SK-N-SH treated with all-trans-retinoic acid at 6 μM for 48 hours (cell line): Measurements from ENCODE around the gene CTAGE1.

Experiments used
- ATAC-seq: fragments of 200-7000 bp; cut with Tn5 transposase; 3 replicates; pipeline ENCODE4 v1.9.1; 2020; ENCODE audit warnings: mild to moderate bottlenecking, moderate library complexity
- ARNTL ChIP-seq: fragments of 450-650 bp; formaldehyde crosslinking; IDR thresholded peaks from 2 replicates; pipeline ENCODE4 v1.5.0; 2020; ENCODE audit warnings: low read depth, mild to moderate bottlenecking, moderate library complexity, borderline replicate concordance
- BACH2 ChIP-seq: fragments of 250-450 bp; sonication (Bioruptor Pico); IDR thresholded peaks from 2 replicates; pipeline ENCODE4 v1.9.0; 2021; ENCODE audit warnings: mild to moderate bottlenecking, borderline replicate concordance
- CREB5 ChIP-seq: fragments of 250-450 bp; sonication (Bioruptor Pico); IDR thresholded peaks from 2 replicates; pipeline ENCODE4 v1.5.1; 2020; ENCODE audit warnings: low read depth, mild to moderate bottlenecking, moderate library complexity
- CSDC2 ChIP-seq: fragments of 250-450 bp; sonication (Bioruptor Pico); IDR thresholded peaks from 2 replicates; pipeline ENCODE4 v1.5.0; 2020; ENCODE audit warnings: mild to moderate bottlenecking, moderate library complexity
- CSRNP3 ChIP-seq: fragments of 250-450 bp; sonication (Bioruptor Pico); IDR thresholded peaks from 2 replicates; pipeline ENCODE4 v1.5.1; 2021; ENCODE audit warnings: mild to moderate bottlenecking, moderate library complexity
- ESRRG ChIP-seq: fragments of 250-450 bp; sonication (Bioruptor Pico); IDR thresholded peaks from 2 replicates; pipeline ENCODE4 v1.6.1; 2021; ENCODE audit warnings: mild to moderate bottlenecking
- ISL1 ChIP-seq: fragments of 250-450 bp; sonication (Bioruptor Pico); IDR thresholded peaks from 2 replicates; pipeline ENCODE4 v2.1.2; 2022; ENCODE audit warnings: mild to moderate bottlenecking, moderate library complexity
- OSR1 ChIP-seq: fragments of 250-450 bp; sonication (Bioruptor Pico); IDR thresholded peaks from 2 replicates; pipeline ENCODE4 v1.8.0; 2022; ENCODE audit warnings: moderate library complexity, mild to moderate bottlenecking, inconsistent platforms
- PATZ1 ChIP-seq: fragments of 250-450 bp; sonication (Bioruptor Pico); IDR thresholded peaks from 2 replicates; pipeline ENCODE4 v1.8.0; 2020; ENCODE audit warnings: mild to moderate bottlenecking, moderate library complexity, borderline replicate concordance
- PPARA ChIP-seq: fragments of 250-450 bp; sonication (Bioruptor Pico); IDR thresholded peaks from 2 replicates; pipeline ENCODE4 v1.5.0; 2020; ENCODE audit warnings: mild to moderate bottlenecking, borderline replicate concordance
- RARB ChIP-seq: fragments of 250-450 bp; sonication (Bioruptor Pico); IDR thresholded peaks from 2 replicates; pipeline ENCODE4 v1.8.0; 2021; ENCODE audit warnings: mild to moderate bottlenecking, moderate library complexity
- SNAI2 ChIP-seq: fragments of 250-450 bp; sonication (Bioruptor Pico); IDR thresholded peaks from 2 replicates; pipeline ENCODE4 v1.5.0; 2020; ENCODE audit warnings: mild to moderate bottlenecking, moderate library complexity
- TCF4 ChIP-seq: fragments of 250-450 bp; sonication (Bioruptor Pico); IDR thresholded peaks from 2 replicates; pipeline ENCODE4 v1.8.0; 2021; ENCODE audit warnings: mild to moderate bottlenecking, moderate library complexity, borderline replicate concordance
- TOX ChIP-seq: fragments of 250-450 bp; sonication (Bioruptor Pico); IDR thresholded peaks from 2 replicates; pipeline ENCODE4 v1.8.0; 2021; ENCODE audit warnings: mild to moderate bottlenecking, moderate library complexity, borderline replicate concordance
- TSHZ2 ChIP-seq: fragments of 250-450 bp; sonication (Bioruptor Pico); IDR thresholded peaks from 2 replicates; pipeline ENCODE4 v1.5.0; 2020; ENCODE audit warnings: mild to moderate bottlenecking, moderate library complexity
- ZC3H10 ChIP-seq: fragments of 250-450 bp; sonication (Bioruptor Pico); IDR thresholded peaks from 2 replicates; pipeline ENCODE4 v1.5.1; 2021; ENCODE audit warnings: mild to moderate bottlenecking, moderate library complexity
- ZFP3 ChIP-seq: fragments of 250-450 bp; sonication (Bioruptor Pico); IDR thresholded peaks from 2 replicates; pipeline ENCODE4 v1.5.0; 2020; ENCODE audit warnings: mild to moderate bottlenecking, moderate library complexity
- ZFP30 ChIP-seq: fragments of 450-650 bp; formaldehyde crosslinking; IDR thresholded peaks from 2 replicates; pipeline ENCODE4 v1.5.0; 2022; ENCODE audit warnings: mild to moderate bottlenecking, moderate library complexity
- ZNF565 ChIP-seq: fragments of 450-650 bp; formaldehyde crosslinking; conservative IDR thresholded peaks from 2 replicates; pipeline ENCODE4 v1.5.0; 2020; ENCODE audit warnings: low read depth, mild to moderate bottlenecking, moderate library complexity
- ZNF70 ChIP-seq: fragments of 450-650 bp; formaldehyde crosslinking; IDR thresholded peaks from 2 replicates; pipeline ENCODE4 v1.5.0; 2020; ENCODE audit warnings: mild to moderate bottlenecking, moderate library complexity
- ZNF8 ChIP-seq: fragments of 450-650 bp; formaldehyde crosslinking; IDR thresholded peaks from 2 replicates; pipeline ENCODE4 v1.5.0; 2020; ENCODE audit warnings: mild to moderate bottlenecking, moderate library complexity

The CTAGE1 gene

GRCh38 chr18:22455425-22456115, 37.9 kb upstream of the CTAGE1 start:
- TF ChIP-seq ESRRG (no peak), ZFP3 (CRISPR knock-in tag) (no peak), RARB (CRISPR knock-in tag) (no peak), ZC3H10 (CRISPR knock-in tag) (no peak), BACH2 (no peak), SNAI2 (CRISPR knock-in tag) (no peak), TSHZ2 (CRISPR knock-in tag) (no peak), CSDC2 (CRISPR knock-in tag) (no peak), ZFP30 (CRISPR knock-in tag) (no peak), TOX (CRISPR knock-in tag) (no peak), PATZ1 (CRISPR knock-in tag) (no peak), ZNF565 (no peak), OSR1 (CRISPR knock-in tag) (no peak), PPARA (CRISPR knock-in tag) (no peak)
- ATAC-seq = no peak

- no peak for ATAC-seq
Measured at GRCh38 chr18:22453315-22453714, 35.6 kb upstream of the CTAGE1 start.

GRCh38 chr18:22452226-22452668, 34.5 kb upstream of the CTAGE1 start:
- no peak for ATAC-seq
- TF ChIP-seq ZFP30 (CRISPR knock-in tag) (no peak), ZC3H10 (CRISPR knock-in tag) (no peak), ZNF8 (CRISPR knock-in tag) (no peak), SNAI2 (CRISPR knock-in tag) (no peak), BACH2 (no peak), CSRNP3 (CRISPR knock-in tag) (no peak), TCF4 (CRISPR knock-in tag) (no peak), CREB5 (CRISPR knock-in tag) (no peak), ISL1 (CRISPR knock-in tag) (no peak), ZFP3 (CRISPR knock-in tag) (no peak), RARB (CRISPR knock-in tag) (no peak), ZNF70 (no peak), CSDC2 (CRISPR knock-in tag) (no peak), OSR1 (CRISPR knock-in tag) (no peak), ESRRG (no peak)

More at GRCh38 chr18:22453315-22453714, 35.6 kb upstream of the CTAGE1 start:
- TF ChIP-seq CSRNP3 (CRISPR knock-in tag) (no peak), CREB5 (CRISPR knock-in tag) (no peak), ZNF8 (CRISPR knock-in tag) (no peak), ARNTL (no peak), ZFP30 (CRISPR knock-in tag) (no peak), SNAI2 (CRISPR knock-in tag) (no peak), CSDC2 (CRISPR knock-in tag) (no peak)
